CD4-positive, alpha-beta T cell treated with Interleukin-4 for 4 hours (primary cell): ENCODE results near the gene THYN1.
"Not testable (repeated sequence)": the region's sequence is repeated elsewhere in the genome, so short reads cannot be mapped to it uniquely, and the experiment has no call there.

Source experiments
- DNase-seq: peaks from one replicate; pipeline ENCODE4 v3.0.0-alpha.2; 2020

The THYN1 gene

GRCh38 chr11:134253188-134253993 lies at the start of gene THYN1, which contains the start of gene ACAD8:
THYN1 (minus strand) TSS chr11:134253352; CDS start chr11:134252882, 470 bp downstream.
ACAD8 (plus strand) TSS chr11:134253568; CDS start chr11:134253601, 33 bp downstream.
- DNase-seq, result peak; percentile 96

DNA sequence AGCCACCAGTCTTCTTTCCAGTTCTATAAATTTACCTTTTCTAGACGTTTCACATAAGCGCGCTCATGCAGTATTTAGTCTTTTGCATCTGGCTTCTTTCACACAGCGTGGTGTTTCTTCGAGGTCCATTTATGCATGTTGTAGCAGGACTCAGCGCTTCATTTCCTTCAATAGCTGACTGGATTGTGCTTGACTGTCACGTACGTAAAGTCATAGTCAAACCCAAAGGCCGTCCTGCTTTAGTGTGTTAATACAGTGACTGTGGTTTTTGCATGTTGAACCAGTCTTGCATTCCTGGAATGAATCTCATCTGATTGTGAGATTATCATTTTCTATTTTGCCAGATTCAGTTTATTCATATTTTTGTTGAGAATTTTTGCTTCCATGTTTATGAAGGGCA lies 41.5 kb upstream of the THYN1 start:
- no peak for DNase-seq

DNA sequence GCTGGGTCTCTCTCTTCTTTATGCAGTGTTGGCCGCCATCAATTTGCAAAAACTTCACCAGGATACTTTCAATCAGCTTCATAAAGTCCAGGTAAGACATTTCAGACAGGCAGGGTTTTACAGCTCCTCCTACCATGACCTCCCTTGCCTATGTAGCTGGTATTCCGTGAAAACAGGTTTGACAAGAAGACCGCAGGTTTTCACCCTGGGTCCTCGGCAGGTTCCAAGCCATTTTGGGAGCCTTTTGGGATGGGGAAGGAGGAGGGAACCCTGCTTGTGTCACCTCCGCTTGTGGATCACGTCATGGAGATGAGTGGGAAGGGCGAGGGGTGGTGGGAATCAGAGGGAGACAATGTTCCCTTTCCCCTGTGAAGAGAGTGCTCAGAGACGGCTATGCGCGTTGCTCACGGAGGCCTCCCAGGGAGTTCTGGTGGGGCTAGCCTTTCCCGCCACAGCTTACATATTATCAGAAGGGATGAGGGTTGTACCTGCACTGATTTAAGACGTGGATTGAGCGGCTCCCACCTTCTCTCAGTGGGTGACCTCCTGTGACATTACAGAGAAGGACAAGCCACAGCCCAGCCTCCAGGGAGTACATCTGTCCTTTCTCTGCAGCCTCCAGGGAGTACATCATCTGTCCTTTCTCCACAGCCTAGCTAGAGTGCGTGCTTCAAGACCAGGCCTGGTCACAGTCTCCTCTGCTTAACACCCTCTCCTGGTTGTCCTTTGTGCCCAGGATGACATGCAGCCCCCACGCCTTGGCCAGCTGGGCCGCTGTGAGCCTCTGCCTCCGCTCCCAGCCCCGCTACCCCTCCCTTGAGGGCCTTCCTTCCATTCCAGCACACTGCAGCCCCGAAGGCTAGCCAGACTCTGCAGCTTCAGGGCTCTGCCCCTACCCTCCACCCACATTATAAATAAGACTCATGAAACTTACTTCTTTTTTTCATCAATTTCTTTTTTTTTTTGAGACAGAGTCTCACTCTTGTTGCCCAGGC lies 40.3 kb upstream of the THYN1 start:
- DNase-seq, result no peak

GRCh38 chr11:134292661-134293060 lies 39.5 kb upstream of the THYN1 start:
- DNase-seq, result no peak

GRCh38 chr11:134291196-134291595 lies 38.0 kb upstream of the THYN1 start:
- DNase-seq, result no peak

GRCh38 chr11:134290646-134291045 lies 37.5 kb upstream of the THYN1 start:
- DNase-seq, result no peak

- DNase-seq, result no peak
These were observed 36.6 kb upstream of the THYN1 start for GRCh38 chr11:134289789-134290188.

DNA sequence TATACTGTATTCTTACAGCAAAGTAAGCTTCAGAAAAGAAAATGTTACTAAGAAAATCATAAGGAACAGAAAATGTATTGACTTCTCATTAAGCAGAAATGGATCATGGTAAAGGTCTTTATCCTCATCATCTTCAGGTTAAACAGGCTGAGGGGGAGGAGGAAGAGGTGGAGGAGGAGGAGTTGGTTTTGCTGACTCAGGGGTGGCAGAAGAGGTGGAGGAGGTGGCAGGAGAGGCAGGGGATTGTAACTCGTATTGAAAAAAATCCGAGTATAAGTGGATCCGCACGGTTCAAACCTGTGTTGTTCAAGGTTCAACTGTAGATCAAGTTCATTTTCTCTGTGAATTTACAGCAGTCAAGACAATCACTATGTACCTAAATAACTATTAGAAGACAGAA lies 36.0 kb upstream of the THYN1 start:
- no peak for DNase-seq

DNA sequence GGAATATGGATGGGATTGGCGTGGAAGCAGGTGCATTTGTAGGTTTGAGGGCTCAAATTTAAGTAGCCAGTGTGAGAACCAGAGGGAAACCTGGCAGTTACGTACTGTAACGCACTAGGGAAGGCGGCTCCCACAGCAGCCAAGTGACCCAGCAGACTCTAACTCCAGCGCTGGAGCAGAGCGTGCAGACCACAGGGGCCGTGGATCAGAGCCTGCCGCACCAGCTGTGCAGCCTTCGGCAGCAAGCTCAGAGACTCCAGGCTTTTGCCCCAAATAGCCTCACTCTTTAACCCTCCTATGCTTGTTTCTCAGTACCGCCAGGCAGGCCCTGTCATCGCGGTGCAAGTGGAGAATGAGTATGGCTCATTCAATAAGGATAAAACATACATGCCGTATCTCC lies 35.3 kb upstream of the THYN1 start:
- no peak for DNase-seq

DNA sequence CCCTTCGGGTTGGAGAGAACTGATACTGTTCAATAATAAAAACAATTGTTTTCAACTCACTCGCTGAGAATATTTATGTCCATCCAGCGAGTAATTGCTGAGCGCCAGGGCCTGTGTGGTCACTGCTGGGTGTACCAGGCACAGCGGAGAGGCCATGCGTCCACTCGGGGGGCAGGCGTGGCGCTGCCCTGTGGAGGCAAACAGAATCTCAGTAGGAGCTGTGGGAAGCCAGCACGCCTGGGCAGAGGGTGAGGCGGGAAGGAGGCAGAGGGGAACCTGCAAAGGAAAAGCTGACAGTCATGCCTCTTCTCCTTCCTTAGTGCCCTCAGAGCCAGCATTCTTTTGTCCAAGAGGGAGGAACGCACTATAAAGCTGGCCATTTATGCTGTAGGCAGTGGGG lies 34.4 kb upstream of the THYN1 start:
- no peak for DNase-seq

DNA sequence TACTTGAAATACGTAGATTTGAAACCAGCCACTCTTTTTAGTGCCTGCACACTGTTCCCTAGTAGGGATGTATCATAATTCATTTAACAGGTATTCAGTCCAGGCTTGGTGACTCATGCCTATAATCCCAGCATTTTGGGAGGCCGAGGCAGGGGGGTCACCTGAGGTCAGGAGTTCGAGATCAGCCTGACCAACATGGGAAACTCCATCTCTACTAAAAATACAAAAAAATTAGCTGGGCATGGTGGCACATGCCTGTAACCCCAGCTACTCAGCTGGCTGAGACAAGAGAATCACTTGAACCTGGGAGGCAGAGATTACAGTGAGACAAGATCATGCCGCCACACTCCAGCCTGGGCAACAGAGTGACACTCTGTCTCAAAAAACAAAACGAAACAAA lies 31.2 kb upstream of the THYN1 start:
- DNase-seq, result not testable (repeated sequence)

DNA sequence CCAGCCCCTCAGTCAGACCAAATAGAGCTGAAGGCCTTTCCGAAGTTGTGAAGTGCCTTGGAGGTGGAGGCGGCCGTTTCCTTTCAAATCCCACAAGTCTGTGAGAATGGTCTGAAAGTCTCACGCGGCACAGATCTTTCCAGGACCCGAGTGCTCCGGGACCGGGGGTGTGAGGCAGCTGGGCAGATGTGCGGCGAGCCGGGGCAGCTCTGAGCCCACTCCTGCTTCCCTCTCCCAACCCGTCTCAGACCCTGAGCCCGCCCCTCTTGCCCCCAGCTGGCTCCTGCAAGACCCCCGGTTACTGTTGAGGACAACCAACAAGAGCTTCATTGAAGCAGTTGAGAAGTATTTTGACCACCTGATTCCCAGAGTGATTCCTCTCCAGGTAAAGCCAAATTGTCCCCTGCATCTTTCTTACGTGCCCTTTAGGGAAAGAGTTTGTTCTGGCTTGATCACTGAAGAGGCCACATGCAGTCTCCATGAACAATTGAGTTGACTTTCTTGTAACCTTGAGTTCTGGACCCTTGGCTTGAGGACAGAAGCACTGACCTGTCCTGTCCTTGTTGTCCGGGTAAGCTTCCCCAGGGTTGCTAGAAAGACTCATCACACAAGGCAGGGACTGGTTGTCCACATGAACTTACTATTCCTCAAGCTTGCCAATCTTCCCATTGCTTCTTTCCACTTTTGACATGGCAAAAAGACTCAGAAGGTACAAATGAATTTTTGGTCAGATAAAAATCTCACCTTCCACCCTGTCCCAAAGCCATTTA lies 30.5 kb upstream of the THYN1 start:
- DNase-seq, result no peak

DNA sequence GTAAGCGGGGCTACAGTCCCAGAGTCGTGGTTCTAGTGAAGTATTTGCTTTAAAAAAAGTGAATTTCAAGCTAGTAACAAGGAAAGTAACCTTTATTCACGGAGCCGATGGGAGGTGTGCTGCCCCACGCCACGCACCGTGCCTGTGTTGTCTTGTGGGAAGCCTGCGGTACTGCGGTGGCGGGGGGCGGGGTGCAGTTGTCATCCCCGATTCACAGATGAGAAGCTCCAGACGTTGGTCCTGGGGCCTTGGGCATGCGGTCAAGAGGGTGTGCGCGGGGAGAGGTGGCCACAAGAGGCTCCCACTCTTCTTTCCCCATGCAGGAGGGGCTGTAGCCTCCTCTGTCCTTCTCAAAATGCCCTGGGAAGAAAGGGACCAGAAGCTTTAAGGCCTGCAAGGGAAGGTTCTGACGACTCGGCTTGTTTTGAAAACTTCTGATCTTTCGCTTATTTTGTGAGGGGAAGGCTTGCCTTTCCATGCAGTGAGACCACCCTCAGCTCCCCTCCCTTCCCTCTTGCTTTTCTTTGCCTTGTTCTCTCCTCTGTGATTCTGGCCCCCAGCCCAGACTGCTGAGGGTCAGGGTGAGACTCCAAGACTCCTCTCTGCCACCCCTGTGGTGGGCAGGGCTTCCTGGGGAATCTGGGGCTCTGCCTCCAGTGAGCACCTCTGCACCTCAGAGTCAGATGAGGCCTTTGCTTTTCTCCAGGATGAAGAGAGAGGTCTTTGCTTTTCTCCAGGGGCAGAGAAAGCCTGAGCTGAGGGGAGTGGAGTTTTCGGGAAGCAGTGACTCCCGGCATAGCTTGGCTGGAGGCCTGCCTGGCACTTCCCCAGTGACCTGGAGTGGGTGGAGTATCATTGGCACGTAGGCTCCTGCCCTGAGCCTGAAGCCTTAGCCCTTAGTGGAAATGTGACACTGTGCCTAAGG lies 29.2 kb upstream of the THYN1 start:
- no peak for DNase-seq

GRCh38 chr11:134281635-134282034 lies 28.5 kb upstream of the THYN1 start:
- DNase-seq, result not testable (repeated sequence)

DNA sequence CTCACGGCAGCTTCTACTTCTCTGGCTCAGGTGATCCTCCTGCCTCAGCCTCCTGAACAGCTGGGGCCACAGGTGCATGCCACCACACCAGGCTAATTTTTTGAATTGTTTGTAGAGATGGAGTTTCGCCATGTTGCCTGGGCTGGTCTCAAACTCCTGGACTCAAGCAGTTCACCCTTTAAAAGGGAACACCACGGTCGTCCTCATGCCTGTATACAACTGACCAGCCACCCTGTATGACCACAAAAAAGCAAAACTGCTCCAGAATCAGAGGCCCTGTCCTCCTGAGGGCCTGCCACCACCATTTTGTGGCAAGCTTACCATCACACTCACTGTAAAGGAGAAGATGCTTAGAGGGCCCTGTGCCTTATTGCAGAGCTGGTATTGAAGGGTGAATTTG lies 25.2 kb upstream of the THYN1 start:
- DNase-seq, result no peak

DNA sequence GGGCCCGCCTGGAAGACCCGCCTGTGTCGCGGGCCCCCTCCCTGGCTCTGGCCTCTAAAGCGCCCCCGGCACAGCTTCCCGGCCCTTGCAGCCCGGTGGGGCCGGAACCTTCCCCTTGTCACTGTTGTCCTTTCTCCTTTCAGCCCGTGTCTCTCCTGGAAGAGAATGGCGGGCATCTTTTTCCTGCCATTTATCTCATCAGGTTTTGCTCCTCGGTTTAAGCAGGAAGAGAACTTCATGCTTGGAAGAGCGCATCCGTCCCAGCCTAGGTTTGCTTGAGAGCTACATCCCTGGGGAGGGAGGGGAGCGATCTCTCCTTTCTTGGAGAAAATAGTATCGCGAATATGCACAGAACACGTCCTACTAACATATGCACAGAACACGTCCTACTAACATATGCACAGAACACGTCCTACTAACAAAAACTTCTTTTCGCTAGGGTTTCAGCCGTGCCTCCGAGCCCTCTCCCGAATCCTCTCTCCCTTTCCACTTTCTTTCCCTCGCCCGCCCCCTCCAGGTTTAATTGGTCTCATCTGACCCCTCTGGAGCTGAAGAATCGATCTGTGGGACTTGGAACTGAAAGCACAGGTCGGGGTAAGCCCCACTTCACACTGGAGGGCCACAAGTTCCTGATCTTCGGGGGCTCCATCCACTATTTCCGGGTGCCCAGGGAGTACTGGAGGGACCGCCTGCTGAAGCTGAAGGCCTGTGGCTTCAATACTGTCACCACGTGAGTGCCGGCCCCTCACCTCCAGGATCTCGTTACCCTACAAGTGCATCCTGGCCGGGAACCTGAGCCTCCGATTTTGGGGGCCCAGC lies 24.2 kb upstream of the THYN1 start:
- DNase-seq, result no peak

DNA sequence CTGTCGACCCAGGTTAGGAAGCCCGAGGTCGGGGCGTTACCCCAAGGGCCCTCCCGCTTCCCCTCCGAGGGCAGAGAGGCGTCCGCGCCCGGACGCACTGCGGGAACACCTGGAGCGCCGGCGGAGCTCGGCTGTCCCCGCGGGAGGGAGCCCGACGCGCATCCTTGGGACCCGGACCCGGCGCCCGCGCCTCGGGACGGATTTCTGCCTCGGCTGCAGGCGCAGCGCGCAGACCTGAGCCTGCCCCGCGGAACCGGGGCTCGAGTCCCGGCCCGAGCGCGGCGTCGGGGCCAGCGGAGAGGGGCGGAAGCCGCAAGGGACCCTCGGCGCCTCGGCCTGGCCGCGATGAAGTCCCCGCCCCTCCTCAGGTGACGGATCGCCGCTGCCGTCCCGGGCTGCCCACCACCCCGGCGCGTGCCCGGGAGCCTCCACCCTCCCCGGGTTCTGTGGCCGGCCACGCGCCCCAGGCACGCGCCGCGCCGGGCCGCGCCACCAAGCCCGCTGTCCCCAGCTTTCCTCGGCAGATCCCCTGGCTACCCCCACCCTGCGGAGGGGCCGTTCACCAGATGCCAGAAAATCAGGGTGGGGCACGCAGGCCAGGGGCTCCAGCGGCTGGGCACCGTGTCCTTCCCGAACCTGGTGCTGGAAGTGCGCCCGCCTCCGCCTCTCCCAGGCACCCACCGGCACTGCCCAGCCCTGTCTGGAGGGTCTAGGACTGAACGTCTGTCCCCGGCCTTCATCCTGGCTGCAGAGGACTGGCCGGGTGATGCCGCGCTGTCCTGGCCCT lies 23.4 kb upstream of the THYN1 start:
- no peak for DNase-seq

DNA sequence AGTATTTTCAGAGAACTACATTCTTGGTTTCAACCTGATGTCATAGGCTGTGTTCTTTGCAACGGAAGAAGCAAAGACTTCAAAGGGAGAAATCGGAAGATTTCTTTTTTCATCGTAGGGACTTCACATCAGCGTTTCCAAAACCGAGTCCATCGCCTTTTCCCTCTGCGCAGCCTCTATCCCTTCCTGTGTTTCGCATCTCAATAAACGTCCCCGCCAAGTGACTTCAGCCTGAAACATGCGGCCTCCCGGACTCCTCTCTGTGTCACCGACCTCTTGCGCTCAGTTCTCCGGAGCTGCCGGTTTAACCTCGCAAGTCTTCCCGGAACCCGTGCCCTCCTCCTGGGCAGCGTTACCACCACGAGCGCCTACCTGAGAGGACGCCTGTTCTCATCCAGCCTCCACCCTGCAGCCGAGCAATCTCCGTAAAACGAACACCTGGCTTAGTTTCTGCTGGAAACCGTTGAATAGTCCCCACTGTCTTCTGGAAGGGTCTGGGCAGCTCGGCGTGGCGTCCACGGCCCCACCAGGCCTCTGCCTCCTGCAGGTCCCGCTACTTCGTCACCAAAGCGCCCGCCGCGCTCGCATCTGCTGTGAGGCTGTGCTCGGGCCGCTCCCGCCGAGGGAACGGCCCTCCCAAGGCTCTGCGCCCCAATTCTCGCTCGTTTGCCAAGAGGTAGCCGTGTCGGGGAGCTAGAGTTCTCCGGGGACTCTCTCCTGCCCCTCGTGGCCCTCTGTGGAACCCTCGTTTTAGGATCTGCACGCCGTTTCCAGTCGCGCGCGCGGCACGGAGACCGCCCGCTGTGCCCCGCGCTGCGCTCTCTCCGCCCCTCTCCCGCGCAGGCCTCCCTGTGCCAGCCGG lies 22.6 kb upstream of the THYN1 start, which contains the start of gene GLB1L3:
GLB1L3 (plus strand) TSS at position 846 of the 862 bp plus-strand sequence. CDS start 362 bp downstream, outside the sequence.
- peak; percentile 69 for DNase-seq

- no peak for DNase-seq
These were observed 22.0 kb upstream of the THYN1 start for GRCh38 chr11:134275188-134275533.
